Activated CD8-positive, alpha-beta memory T cell treated with anti-CD3 and anti-CD28 coated beads, Interleukin-2, amount 50 U/mL, for 1 hour (primary cell): ENCODE results near the gene CHID1.

ENCODE experiments used
- DNase-seq: peaks from one replicate; pipeline ENCODE4 v3.0.0-alpha.2; 2020; ENCODE audit errors: extremely low read depth

The CHID1 gene

GRCh38 chr11:836700-837099 is 73.9 kb downstream of the CHID1 start:
- no peak for DNase-seq

GRCh38 chr11:836274-836673 is 74.3 kb downstream of the CHID1 start:
- no peak for DNase-seq

GRCh38 chr11:834371-835316 is 76.0 kb downstream of the CHID1 start:
- no peak for DNase-seq

GRCh38 chr11:833849-834311 is 76.7 kb downstream of the CHID1 start:
- DNase-seq, result no peak

GRCh38 chr11:833114-833791 is 77.4 kb downstream of the CHID1 start:
- DNase-seq, result no peak

GRCh38 chr11:832529-833113 is 78.0 kb downstream of the CHID1 start, which contains the start of gene CD151:
TSS of gene CD151 (plus strand) at chr11:832952. CDS start at chr11:836070, 3,118 bp downstream.
- no peak for DNase-seq

- DNase-seq, result no peak
These were observed 78.6 kb downstream of the CHID1 start for GRCh38 chr11:831961-832528.

GRCh38 chr11:831118-831864 is 79.3 kb downstream of the CHID1 start:
- DNase-seq, result no peak

GRCh38 chr11:830295-831117 is 80.1 kb downstream of the CHID1 start:
- DNase-seq, result no peak

- no peak for DNase-seq
These were observed 80.7 kb downstream of the CHID1 start for GRCh38 chr11:829847-830294.

- no peak for DNase-seq
These were observed 81.3 kb downstream of the CHID1 start for GRCh38 chr11:829176-829846.

GRCh38 chr11:828506-829175 is 82.0 kb downstream of the CHID1 start:
- no peak for DNase-seq

GRCh38 chr11:827897-828192 is 82.8 kb downstream of the CHID1 start, which contains the start of gene CRACR2B:
TSS of gene CRACR2B (plus strand) at chr11:827919. CDS start at chr11:828608, 689 bp downstream.
- DNase-seq, result no peak

GRCh38 chr11:827146-827896 is 83.3 kb downstream of the CHID1 start:
- DNase-seq, result no peak

- DNase-seq, result no peak
These were observed 83.8 kb downstream of the CHID1 start for GRCh38 chr11:826836-827145.

- no peak for DNase-seq
These were observed 84.4 kb downstream of the CHID1 start for GRCh38 chr11:826227-826621.

- DNase-seq, result no peak
These were observed 85.0 kb downstream of the CHID1 start for GRCh38 chr11:825366-826226.

- no peak for DNase-seq
These were observed 85.7 kb downstream of the CHID1 start for GRCh38 chr11:824942-825341.
